ENCODE measurements around the gene ADGRE2.

Gene ADGRE2

DNA sequence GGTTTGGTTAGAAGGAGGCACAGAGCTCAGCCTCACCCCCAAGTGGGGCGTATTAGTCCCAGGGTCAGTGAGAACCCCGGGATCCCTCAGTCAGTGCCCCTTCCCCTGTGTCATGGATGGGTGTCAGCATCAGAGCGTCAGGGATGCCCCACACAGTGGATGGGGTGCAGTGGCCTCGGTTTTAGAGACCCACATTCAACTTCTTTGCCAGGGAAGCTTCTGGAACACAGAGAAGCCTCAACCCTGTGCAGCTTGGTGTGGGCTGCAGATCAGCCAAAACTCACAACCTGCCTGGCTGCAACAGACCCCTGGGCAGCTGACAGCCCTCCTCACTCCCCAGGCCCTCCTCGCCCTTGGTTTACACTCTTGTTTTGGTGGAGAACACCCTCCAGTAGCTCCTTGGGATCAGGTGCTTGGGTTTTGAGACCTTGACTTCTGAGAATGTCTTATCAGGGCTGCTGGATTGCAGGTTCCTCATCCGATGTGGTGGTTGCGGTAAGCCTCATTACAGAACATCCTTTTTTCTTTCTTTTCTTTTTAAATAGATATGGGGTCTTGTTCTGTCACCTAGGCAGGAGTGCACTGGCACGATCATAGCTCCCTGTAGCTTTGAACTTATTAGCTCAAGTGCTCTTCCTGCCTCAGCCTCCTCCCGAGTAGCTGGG lies 77.5 kb downstream of the ADGRE2 start:
- no peak for DNase-seq (ENCODE audit: low read depth)
- no peak overlapping the region for H3K4me3 ChIP-seq (ENCODE audit: control insufficient read depth, low read depth, low read length)
- TF ChIP-seq, protein P1, sequence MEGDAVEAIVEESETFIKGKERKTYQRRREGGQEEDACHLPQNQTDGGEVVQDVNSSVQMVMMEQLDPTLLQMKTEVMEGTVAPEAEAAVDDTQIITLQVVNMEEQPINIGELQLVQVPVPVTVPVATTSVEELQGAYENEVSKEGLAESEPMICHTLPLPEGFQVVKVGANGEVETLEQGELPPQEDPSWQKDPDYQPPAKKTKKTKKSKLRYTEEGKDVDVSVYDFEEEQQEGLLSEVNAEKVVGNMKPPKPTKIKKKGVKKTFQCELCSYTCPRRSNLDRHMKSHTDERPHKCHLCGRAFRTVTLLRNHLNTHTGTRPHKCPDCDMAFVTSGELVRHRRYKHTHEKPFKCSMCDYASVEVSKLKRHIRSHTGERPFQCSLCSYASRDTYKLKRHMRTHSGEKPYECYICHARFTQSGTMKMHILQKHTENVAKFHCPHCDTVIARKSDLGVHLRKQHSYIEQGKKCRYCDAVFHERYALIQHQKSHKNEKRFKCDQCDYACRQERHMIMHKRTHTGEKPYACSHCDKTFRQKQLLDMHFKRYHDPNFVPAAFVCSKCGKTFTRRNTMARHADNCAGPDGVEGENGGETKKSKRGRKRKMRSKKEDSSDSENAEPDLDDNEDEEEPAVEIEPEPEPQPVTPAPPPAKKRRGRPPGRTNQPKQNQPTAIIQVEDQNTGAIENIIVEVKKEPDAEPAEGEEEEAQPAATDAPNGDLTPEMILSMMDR (conservative IDR thresholded peaks at IDR 0.05; ENCODE audit: control insufficient read depth, insufficient read depth, low read depth, low read length) = no peak

DNA sequence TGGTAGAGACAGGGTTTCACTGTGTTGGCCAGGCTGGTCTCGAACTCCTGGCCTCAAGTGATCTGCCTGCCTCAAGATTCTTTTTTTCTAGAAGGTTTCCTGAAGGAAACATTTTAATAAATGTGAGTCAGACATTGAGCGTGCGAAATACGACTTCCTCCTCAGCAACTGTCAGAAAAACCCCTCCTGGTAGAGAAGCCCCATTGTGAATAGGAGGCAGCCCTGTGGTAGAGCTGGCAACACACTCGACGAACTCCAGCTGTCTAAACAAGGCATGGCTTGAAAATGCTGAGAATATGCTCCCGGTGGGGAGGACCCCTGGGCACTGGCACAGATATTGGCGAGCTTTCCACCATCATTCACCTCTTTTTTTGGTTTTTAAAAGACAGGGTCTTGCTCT lies 78.7 kb downstream of the ADGRE2 start:
- no peak overlapping the region for H3K4me3 ChIP-seq (ENCODE audit: control insufficient read depth, low read depth, low read length)
- TF ChIP-seq, protein P1 (conservative IDR thresholded peaks at IDR 0.05; ENCODE audit: control insufficient read depth, insufficient read depth, low read depth, low read length) = no peak
- no peak for DNase-seq (ENCODE audit: low read depth)

DNA sequence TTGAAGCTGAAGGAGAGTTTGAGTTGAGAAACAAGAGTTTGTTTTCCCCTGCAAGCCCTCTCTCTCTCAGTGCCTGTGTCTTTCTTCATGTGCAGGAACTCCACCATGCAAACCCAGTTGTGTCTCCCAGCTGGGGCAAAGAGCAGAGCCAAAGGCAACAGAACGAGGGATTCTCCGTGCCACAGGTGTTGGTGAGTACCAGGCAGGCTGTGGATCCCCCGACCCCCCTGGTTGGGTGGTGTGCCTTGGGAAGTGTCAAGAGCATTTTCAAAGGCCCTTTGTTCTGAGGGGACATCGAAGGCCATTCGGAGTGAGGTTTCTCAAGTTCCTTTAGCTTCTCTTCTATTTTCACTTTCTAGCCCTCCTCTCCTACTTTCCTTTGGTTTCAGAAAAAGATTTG lies 82.9 kb downstream of the ADGRE2 start:
- H3K4me3 ChIP-seq (ENCODE audit: control insufficient read depth, low read depth, low read length) = no peak overlapping the region
- DNase-seq (ENCODE audit: low read depth) = no peak
- TF ChIP-seq, protein P1 (conservative IDR thresholded peaks at IDR 0.05; ENCODE audit: control insufficient read depth, insufficient read depth, low read depth, low read length) = no peak

DNA sequence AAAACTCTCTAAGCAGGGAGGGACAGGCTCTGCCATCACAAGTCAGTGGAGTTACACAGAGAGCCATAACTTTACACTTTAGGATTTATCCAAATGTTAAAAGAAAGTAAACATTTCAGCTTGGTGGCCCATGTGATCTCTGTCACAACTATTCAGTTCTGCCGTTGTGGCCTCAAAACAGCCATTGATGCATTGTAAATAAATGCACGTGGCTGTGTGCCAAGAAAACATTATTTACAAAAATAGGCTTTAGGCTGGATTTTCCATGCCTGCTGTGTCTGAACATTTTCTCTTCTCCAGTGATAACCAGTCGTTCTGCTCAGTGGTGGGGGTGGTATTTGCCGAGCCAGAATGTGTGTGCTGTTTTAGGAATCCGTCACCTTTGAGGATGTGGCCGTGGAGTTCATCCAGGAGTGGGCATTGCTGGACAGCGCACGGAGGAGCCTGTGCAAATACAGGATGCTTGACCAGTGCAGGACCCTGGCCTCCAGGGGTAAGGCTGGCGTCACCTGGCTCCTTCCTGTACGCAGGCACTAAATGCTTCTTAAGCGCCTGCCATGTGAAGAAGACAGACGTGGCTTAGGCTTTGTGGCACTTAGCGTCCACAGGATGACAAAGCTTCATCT lies 83.6 kb downstream of the ADGRE2 start:
- DNase-seq (ENCODE audit: low read depth) = no peak
- H3K4me3 ChIP-seq (ENCODE audit: control insufficient read depth, low read depth, low read length) = no peak overlapping the region
- TF ChIP-seq, protein P1 (conservative IDR thresholded peaks at IDR 0.05; ENCODE audit: control insufficient read depth, insufficient read depth, low read depth, low read length) = no peak

DNA sequence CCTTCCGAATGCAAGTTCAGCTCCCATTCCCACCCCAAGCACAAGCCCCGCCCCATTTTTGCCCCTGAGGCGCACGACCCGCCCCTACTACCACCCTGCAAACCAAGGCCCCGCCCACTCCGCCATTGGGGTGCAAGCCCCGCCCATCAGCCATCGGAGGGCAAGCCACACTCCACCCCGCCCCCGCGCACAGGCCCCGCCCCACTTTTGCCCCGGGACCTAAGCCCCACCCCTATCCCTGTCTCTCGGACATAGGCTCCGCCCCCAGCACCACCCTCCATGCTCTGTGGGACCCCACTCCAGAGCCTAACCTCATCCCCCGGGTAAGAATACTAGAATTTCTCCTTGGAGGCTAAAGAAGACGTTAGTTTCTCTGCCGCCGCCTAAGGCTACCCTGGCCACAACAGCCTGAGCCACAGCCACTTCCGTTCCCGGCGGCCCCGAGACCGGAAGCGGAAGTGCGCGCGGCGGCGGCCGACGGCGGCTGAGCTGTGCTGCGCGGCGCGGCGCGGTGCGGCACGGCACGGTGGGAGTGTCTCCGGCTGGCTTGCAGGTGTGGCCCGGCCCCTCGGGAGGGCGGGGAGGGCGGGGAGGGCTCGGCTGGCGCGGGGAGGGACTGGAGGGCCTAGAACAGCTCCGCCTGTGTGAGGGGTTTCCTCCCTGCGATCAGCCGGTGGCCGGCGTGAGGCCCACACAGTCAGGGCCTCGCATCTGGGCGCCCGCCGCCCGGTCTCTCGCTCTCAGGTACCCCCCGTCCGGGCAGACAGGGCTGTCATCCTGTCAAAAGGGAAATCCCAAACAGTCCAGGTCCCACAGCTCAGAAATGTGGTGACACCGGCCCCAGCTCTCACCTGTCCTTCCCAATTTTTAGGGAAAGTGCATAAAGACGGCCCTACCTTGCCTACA lies 88.5 kb downstream of the ADGRE2 start, which contains the start of gene ZNF333:
TSS of gene ZNF333 (plus strand) at position 451 of the 906 bp plus-strand sequence. CDS start 3,444 bp downstream, outside the sequence.
- peak; percentile 86 for DNase-seq (ENCODE audit: low read depth)
- TF ChIP-seq, protein P1 (conservative IDR thresholded peaks at IDR 0.05; ENCODE audit: control insufficient read depth, insufficient read depth, low read depth, low read length) = no peak
- H3K4me3 ChIP-seq (ENCODE audit: control insufficient read depth, low read depth, low read length) = peak within 1 kb of the TSS; percentile 90

DNA sequence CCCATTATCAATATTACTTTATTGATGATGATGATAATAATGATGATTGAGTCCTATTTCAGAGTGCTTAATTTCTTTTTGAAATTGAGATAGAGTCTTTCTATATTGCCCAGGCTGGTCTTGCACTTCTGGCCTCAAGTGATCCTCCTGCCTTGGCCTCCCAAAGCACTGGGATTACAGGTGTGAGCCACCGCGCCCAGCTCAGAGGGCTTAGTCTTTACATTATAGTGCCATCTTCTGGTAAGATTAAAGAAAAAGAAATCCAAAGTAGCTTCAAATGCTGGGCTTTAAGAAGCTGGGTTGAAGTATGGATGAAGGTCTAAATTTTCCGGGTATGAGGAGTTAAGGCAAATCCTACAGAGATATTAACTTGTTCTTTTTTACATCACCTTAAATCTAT lies 91.9 kb downstream of the ADGRE2 start:
- no peak overlapping the region for H3K4me3 ChIP-seq (ENCODE audit: control insufficient read depth, low read depth, low read length)
- TF ChIP-seq, protein P1 (conservative IDR thresholded peaks at IDR 0.05; ENCODE audit: control insufficient read depth, insufficient read depth, low read depth, low read length) = peak; percentile 24
- DNase-seq (ENCODE audit: low read depth) = peak; percentile 25
